Endometrial microvascular endothelial cells (primary cell): ENCODE measurements around the gene SESN1. TPM values are rescaled to one million over a fixed set of nuclear protein-coding genes. Genes with fewer than 3 reads are reported as not detected.

Experiments used
- in situ Hi-C: cut with HindIII; loops from 2 replicates; pipeline ENCODE4 v1.10.0; 2017; ENCODE audit warnings: low sequenced_read_pairs, low pct_unique_long_range_greater_than_20kb; ENCODE audit errors: inconsistent ontology term
- total RNA-seq: library from RNA; depleted of rRNA; stranded (reverse); fragments of >200 nt; gene quantifications from one replicate; pipeline ENCODE4 v1.2.3, GENCODE V29; 2015; ENCODE audit errors: inconsistent ontology term

SESN1 gene
- total RNA-seq, 1 donor from 2014 or later: 26.5 TPM

DNA sequence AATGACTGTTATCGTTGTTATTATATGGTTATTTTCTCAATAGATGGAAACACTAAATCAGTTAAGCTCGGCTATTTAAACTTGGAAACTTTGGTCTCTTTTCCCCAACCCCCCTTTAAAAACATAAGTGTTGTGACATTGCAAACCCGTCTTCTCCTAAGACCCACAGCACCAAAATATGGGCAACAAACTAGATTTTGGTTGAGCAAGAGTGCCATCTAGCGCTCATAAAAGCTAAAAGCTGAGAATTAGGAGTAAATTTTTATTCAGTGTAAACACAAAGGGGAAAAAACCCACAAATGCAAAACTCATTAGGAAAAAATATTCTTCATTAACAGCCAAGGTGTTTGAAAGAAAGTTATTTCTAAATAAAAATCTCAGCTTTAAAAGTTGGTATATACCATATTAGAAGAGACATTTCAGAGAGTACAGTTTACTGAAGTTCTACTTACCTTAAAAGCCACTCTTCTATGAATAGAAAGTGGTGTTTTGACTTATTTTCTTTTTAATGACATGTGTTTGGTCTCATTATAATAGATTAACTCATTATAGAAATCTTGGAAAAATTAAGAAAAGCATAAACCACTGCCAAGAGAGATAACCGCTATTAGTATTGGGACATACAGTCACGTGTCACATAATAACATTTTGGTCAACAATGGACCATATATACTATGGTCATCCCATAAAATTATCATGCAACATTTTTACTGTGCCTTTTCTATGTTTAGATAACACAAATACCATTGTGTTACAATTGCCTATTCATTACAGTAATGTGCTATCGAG lies 21.1 kb downstream of the SESN1 start:
- in situ Hi-C loops: no loop called here

DNA sequence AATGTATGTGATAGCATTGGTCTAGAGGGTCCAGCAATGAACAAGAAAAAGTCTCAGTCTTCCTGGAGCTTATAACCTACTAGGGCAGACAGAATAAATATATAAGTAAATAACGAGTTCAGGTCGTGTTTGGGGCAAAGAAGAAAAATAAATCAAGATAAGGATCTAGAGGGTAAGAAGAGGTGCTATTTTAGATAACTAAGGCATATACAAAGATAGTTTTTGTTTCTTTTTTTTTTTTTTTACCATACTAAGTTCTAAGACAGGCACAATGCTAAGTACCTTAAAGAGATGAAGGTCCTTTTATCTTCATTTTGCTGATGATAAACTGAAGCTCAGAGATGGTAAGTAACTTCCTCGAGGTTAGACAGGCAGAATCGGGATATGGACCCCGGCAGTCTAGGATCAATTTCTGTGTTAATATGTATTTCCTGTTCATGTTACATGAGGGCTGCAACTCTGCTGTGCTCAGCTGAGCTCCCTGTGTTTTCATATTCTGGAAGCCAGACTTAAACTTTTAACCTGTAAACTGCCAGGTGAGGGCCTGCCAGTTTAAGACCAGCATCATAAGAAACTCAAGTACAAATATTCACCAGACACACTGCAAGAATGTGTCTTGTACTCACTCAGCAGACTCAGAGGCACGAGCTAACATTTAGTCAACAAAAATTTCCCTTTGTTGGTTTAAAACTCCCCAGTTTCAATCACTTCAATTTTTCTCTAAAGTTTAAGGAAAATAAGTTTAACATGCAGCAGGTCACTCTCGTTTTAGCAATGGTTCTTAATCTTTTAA lies 23.3 kb downstream of the SESN1 start:
- in situ Hi-C loops: no loop called here

DNA sequence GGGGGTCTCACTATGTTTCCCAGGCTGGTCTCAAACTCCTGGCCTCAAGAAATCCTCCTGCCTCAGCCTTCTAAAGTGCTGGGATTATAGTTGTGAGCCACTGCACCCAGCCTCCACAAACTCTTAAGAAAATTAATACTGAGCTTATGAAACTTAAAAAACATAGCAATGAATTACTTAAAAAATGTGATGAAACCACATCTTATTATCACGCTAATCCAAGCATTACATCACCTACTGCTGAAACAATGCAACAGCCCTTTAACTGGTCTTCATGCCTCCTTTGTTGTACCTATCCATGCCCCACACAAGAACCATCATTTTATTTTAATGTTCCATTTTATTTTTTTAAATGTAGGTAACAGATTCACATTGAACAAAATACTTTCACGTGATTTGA lies 24.9 kb downstream of the SESN1 start:
- in situ Hi-C loops: no loop called here

DNA sequence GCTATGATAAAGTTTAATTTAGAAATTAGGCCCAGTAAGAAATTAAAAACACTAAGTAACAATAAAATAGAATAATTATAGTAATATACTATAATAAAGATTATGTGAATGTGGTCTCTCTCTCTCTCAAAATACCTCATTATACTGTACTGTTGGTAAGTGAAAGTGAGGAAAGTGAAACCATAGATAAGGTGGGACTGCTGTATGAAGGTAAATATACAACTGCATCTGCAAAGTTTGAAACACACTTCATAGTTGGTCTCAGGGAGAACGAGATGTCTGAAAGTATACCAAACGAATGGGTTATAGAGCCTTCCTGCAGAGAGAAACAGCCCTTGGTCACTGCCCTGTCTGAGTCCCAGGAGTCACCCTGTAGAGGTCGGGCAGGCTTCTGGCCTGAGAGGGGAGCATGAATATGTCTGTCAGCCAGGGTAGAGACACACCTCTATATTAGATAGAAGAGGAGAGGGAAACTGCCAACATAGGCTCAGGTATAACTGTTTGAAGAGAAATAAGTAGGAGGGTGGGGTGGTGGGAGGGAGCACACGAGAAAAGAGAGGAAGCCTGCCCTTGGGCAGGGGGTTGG lies 31.8 kb downstream of the SESN1 start:
- in situ Hi-C loops: no loop called here

DNA sequence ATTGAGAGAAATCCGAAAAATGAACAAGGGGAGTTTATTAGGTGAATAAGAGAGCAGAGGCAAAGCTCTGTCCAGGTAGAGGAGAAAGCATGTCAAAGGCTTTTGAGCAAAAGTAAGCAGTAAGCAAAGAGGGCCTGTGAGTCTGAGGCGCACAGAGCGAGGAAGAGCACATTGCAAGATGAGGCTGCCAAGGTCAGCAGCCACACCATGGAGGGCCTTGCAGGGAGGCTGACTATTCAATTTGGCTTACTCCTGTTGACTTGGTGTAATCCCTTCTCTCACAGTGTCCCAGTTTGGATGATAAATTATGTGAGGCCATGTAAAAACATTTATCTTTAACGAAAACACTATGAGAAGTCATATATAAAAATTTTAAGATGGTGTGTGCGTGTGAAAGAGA lies 32.4 kb downstream of the SESN1 start:
- in situ Hi-C loops: no loop called here

DNA sequence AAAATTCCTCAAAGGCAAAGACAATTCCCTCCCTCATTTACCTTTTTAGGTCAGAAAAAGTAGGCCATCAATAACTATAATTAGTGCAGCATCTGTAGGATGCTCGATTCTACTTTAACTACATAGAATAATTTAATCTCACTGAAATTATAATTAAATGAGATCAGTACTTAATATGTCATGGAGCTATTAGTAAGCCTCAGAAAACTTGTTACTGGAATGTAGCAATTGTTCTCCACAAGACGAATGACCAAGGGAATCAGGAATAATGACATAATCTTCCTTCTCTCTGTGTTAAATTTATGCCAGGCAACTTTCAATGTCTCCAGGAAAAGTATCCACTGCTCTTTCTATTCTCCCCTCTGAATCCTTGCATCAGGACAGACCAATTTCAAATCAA lies 34.1 kb downstream of the SESN1 start:
- in situ Hi-C loops: no loop called here

DNA sequence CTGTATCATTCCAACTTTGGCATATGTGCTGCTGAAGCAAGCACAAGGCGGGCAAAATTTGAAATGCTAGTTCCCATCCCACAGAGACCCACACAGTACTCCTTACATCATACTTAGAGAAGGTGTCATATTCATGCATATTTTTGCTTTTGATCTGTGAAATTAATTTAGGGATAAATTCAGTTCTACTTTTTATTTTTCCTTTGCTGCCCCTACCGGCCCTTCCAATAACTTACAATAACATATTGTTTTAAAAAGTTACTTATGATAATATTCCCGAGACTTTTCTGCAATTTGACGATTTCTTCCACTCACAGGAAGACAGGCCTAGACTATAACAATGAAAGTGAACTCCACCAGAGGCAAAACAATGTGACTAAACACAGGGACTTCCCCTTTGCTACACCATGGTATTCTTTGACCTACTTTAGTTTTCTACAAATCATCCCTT lies 35.0 kb downstream of the SESN1 start:
- in situ Hi-C loops: no loop called here

DNA sequence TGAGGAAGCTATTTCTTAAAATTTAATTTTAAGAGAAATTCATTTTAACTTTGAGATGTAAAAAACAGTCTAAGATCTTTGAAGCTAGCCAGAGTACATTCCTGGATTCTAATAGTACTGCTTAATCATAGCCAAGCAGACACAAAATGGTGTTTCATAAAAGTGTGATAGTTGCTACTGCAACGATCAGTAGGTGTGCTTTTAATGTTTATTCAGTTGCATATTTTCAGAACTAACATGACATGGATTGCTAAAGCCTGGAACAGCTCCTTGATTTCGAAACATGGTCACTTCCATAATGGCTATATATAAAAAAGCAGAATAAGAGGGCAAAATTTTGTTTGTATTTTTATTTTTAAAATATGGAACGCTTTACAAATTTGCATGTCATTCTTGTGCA lies 35.5 kb downstream of the SESN1 start:
- in situ Hi-C loops: no loop called here

DNA sequence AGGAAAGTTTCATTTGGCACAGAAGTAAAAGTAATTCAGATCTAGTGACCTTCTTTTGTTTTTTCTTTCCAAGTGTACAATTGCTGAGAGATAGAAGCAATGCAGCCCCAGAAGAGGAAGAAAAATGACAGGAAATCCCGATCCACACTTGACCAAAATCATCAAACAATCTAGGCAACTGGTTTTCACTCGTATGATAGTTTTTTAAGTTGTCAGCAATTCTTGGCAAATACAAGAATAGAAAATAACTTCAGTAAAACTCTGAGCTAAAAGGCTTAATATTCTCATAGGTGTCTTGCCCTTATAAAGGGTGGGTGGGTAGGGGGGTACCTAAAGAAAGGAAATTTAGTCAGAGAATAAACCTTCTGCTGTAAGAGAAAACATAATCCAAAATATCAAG lies 36.0 kb downstream of the SESN1 start:
- in situ Hi-C loops: no loop called here

DNA sequence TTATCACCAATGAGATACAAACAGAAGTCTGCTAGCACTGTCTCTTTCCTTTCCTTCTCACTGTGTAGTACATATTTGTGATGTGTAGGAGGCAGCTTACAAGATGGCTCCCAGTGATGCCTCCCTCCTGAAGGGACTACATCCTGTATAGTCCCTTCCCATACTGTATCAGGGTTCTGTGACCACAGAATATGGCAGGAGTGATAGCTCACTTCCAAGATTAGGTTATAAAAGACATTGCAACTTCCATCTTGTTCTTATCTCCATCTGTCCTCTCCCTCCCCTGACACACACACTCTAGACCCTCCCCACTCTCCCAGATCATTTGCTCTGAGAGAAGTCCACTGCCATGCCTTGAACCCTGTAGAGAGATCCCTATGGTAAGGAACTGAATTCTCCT lies 38.0 kb downstream of the SESN1 start:
- in situ Hi-C loops: no loop called here

DNA sequence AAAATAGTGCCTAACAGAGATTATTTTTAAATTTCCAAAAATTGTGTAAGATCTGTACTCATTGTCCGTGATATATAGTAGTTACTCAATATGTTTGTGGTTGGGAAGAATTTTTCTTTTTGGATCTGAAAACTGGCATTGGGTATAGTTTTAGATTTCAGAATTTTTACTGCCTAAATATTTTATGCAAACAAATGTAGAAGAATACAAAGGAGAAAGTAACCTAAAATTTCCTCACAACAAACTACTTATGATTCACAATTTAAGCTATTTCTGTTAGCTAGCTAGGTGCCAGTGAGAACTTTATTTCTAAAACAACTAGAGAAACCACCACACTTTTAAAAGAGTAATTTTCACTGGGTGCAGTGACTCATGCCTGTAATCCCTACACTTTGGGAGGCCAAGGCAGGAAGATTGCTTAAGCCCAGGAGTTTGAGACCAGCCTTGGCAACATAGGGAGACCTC lies 38.8 kb downstream of the SESN1 start:
- in situ Hi-C loops: no loop called here

DNA sequence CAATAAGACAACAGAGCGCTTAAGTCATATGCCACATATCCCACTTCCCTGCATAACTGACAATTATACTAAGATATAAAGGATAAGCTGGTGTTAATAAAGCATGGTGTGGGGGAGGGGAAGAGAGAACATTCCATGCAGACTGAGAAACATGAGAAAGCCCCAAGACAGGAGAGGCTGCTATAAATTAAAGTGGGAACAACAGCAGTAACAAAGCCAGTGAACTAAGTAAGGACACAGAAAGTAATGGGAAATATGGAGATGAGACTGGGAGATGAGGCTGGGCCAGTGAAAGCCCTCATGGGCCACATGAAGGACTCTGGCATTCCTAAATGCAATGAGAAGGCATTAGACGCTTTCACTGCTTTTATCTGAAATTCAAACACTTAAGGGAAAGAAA lies 41.3 kb downstream of the SESN1 start:
- in situ Hi-C loops: no loop called here

DNA sequence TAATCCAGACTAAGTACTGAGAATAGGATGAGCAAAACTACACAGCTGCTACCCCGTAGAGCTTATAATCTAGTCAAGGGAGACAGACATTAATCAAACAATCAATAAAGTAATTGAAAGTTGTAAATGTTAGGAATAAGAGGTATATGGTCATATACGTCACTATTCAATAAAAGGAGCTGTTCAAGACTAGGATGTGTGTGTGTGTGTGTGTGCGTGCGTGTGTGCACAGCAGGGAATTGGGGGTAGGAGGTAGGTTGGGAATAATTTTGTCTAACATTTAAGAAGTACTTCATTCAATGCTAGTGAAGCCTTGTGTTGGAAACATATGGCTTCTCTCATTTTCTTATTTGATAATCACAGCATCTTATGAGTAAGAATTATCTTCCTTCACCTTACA lies 41.8 kb downstream of the SESN1 start:
- in situ Hi-C loops: no loop called here

DNA sequence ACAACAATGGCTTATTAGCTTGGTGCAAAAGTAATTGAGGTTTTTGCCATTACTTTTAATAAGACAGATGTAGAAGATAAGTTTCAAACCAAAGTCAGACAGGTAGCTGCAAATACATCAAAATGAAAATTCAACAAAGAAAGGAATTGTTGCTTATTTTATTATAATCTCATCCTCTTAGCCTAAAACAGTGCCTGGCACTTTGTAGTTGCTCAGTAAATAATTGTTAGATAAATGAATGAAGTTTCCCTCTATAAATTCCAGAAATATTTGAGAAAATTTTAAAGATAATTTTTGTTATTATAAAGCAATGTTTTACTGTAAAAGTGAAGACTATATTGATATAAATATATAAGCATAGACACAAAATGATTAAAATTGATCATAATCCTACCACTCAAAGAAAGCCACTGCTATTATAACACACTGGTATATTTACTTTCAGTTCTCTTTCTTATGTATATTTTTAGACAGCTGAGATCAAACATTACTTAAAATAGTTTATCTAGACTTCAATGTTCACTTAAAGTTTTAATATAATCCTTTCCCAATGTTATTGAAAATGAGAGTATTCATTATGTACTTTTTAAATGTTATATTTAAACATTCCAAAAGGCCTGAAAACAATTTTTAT lies 42.5 kb downstream of the SESN1 start:
- in situ Hi-C loops: no loop called here

DNA sequence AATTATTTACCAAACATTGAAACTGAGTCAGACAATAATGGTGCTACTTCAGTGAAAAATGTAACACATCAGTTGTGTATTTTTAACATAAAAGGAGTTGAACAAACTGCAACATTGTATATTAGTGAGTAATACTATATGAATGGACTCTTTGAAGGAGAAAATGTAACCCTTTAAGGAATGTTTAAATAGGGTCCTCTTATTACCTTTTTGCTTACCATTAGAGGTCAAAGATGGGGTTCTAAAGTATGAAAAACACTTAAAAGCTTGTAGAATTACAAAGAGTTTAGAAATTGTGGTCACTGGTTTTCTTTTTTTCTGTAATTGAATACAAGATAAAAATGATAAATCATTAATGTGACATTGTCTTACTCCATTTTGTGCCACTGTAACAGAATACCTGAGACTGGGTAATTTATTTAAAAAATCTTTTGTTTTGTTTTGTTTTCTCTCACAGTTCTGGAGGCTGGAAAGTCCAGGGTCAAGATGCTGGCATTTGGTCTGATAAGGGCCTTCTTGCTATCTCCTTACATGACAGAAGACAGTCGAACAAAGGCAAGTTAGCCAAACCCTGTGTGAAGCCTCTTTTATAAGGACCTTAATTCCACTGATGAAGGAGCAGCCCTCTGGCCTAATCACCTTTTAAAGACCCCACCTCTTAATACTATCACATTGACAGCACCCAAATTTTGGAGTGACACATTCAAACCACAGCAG lies 43.2 kb downstream of the SESN1 start:
- in situ Hi-C loops: no loop called here

DNA sequence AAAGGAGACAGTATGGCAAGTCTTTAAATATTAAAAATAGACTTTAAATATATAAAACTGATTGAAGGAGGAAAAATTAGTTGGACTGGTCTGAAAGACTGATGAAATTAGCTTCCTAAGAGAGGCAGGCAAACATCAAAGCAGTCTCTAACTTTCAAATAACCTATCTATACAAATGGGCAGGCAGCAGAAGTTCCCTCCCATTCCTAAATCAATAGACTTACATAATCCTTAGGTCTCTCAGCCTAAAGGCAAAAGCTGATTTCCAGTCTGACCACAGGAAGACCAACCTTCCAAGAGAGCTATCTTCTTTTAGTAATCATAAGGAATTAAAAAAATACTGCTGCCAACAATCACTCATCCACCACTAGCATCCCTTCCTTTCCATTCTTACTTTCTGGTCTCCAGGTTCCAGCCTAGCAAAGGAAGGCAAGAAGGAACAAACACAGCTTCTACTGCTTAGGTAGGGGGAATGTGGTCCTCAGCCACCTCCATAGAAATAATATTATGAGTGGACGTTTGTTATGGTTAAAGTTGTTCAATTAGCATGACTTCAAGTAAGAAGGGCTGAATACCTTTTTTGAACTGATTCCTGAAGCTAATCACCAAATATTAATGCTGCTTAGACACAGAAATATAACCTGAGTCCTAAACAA lies 44.1 kb downstream of the SESN1 start:
- in situ Hi-C loops: no loop called here

DNA sequence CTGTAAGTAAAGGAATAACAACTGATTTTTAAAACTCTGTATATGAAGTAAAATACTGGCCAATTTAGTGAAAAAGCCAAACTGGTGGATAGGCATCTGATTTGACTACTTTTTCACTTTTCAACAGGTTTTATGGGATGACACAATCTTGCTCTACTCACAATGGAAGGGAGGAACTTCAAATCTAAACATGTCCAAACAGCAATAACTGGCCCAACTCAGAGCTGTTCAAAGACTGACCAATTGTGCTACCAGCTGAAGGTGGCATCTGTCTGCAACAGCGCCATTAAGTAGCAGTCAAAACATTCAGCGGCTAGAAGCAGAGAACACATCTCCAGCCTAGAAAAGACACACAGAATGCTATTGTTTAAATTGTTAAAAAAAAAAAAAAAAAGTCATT lies 44.6 kb downstream of the SESN1 start:
- in situ Hi-C loops: no loop called here

DNA sequence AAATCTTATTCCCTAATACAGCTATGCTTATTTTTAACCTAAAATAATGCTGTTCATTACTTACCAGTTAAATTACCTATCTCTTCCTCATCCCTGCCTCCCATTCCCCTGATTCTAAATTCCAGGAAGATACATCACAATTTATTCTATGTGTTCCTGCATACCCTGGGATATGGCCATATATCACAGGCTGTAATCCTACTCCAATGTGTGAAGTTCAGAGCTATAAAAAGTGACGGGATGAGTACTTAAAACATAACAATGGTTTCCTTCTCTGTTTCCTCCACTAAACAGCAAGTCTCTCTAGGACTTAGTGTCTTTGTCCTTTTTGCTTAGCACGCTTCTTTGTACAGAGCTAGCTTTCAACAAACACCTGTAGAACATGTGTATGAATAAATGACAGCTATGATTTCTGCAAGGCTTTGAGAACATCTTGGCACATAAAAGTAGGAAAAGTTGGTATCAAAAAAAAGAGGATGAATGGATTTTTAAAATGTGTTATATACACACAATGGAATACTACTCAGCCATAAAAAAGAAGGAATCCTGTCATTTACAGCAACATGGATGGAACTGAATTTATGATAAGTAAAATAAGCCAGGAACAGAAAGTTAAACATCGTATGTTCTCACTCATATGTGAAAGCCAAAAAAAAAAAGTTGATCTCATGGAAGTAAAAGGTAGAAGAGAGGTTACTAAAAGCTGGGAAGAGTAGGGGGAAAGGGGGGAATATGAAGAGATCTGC lies 45.8 kb downstream of the SESN1 start:
- in situ Hi-C loops: no loop called here
